GM19438 (cell line): ENCODE measurements around the gene VIL1.
A peak's percentile ranks its signal among the peaks of the same experiment; 100 is the strongest.

Experiments used
- ATAC-seq: cut with Tn5 transposase; IDR thresholded peaks from one replicate; pipeline ENCODE4 v1.9.1; 2021; ENCODE audit warnings: low read depth; ENCODE audit not compliant: unreplicated experiment

The VIL1 gene

DNA sequence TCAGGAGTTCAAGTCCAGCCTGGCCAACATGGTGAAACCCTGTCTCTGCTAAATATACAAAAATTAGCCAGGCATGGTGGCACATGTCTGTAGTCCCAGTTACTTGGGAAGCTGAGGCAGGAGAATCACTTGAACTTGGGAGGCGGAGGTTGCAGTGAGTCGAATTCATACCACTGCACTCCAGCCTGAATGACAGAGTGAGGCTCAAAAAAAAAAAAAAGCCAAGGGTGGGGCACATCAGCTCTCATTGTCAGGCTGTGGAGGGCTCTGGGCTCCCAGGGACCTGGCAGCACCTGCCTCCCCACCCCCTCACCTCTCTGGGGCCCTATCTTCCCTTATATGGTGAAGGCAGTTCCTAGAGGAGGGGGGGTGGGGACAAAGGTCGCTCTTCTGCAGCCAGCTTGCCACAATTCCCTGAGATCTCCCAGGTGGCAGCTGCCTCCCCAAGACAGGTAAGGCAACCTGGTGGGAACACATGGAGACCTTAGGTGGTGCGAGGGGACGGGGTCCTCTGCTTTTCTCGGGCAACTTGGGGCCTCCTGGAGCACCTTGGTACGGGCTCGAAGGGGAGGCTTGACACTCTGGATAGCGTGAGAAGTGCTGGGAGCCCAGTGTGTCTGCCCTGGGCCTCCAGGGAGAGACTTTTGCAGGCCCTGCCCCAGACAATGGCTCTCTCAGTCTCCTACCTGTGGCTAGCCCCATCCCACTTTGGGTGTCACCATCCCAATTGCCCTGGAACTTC lies at the start of gene VIL1:
TSS of gene VIL1 (plus strand) at position 407 of the 742 bp plus-strand sequence. CDS start 4,656 bp downstream, outside the sequence.
- no peak for ATAC-seq

DNA sequence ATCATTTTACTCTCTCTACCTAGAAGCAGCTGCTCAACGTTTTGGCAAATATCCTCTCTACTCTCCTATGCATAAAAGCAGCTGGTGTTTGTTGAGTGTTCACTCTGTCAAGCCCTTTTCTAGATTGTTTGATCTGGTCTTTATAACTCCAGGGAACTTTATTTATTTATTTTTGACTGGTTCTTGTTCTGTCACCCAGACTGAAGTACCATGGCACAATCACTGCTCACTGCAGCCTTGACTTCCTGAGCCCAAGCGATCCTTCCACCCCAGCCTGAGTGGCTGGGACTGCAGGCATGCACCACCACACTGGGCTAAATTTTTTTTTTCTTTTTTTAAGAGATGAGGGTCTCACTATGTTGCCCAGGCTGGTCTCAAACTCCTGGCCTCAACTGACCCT lies 49.6 kb upstream of the VIL1 start:
- no peak for ATAC-seq

GRCh38 chr2:218370410-218371063 lies 48.4 kb upstream of the VIL1 start:
- ATAC-seq = no peak

DNA sequence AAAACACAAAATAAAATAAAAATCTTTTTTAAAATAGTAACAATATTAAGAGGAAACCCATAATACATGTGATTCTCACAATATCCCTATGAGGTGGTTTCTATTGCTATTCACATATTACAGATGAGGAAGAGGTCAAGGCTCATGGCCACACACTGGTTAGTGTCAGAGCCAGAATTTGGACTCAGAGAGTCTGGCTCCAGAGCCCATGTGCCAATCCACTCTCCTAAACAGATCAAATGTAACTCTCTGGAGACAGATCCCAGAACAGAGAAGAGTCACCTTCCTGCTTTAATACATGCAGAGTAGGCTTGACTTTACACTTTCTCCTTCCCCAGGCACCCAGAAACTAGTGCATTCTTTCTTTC lies 47.0 kb upstream of the VIL1 start:
- ATAC-seq = no peak

DNA sequence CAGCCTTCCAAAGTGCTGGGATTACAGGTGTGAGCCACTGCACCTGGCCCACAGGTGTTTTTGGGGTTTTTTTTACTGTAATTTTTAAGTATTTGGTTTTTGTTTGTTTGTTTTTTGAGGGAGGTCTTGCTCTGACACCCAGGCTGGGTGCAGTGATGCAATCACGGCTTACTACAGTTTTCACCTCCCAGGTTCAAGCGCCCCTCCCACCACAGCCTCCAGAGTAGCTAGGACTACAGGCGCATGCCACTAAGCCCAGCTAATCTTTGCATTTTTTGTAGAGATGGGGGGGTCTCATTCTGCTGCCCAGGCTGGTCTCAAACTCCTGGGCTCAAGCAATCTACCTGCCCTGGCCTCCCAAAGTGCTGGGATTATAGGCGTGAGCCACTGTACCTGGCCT lies 44.1 kb upstream of the VIL1 start:
- ATAC-seq = no peak

DNA sequence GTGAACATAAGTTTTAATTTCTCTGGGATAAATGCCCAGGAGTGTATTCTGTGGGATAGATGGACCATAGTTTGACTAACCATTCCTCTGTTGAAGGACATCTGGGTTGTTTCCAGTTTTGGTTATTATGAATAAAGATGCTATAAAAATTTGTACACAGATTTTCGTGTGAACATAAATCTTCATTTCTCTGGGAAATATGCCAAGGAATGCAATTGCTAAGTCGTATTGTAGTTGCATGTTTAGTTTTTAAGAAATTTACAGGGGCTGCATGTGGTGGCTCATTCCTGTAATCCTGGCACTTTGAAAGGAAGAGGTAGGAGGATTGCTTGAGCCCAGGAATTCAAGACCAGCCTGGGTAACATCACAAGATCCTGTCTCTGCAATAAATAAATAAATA lies 43.7 kb upstream of the VIL1 start:
- no peak for ATAC-seq

- no peak for ATAC-seq
Measured at GRCh38 chr2:218378053-218378452, 40.9 kb upstream of the VIL1 start.

GRCh38 chr2:218381916-218382366 lies 37.0 kb upstream of the VIL1 start, which contains the start of gene SLC11A1:
Gene SLC11A1 (plus strand): TSS chr2:218382273. CDS start chr2:218382369, 96 bp downstream.
- no peak for ATAC-seq

DNA sequence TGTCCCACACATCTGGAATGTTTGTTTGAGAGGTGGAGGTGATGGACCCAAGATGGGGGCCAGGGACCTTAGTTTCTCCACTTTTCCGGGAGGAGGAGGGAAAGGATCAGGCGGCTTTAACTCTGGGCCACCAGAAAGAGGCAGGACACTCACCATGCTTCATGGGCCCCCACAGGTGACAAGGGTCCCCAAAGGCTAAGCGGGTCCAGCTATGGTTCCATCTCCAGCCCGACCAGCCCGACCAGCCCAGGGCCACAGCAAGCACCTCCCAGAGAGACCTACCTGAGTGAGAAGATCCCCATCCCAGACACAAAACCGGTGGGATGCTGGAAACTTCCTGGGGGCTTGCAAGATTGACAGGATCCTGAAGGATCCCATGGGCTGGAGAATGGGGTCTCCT lies 36.1 kb upstream of the VIL1 start:
- no peak for ATAC-seq

DNA sequence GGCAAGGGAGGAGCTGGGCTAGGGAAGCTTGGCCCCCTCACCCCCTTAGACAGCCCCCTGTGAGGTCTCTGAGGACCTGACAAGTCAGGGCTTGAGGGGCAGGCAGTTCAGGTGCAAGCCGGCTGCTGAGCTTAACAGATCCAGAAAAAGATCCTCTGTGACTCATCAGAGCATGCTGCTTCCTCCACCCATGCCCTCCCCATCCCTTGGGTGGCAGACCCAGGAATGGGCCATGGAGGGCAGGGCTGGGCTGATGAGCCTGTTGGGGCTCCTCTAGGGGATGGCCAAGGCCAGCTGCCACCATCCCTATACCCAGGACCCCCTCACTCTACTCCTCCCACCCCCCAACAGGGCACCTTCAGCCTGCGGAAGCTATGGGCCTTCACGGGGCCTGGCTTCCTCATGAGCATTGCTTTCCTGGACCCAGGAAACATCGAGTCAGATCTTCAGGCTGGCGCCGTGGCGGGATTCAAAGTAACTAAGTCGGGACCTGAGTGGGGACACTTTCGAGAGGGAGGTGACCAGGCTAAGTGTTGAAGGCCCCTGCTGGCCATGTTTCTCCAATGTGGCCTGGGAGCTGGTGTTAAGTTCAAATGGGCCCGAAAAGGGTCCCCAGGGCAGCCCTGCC lies 34.9 kb upstream of the VIL1 start:
- no peak for ATAC-seq

GRCh38 chr2:218384975-218385374 lies 33.9 kb upstream of the VIL1 start:
- ATAC-seq = no peak

GRCh38 chr2:218386505-218387368 lies 32.2 kb upstream of the VIL1 start:
- ATAC-seq = peak; percentile 9

GRCh38 chr2:218387369-218388194 lies 31.3 kb upstream of the VIL1 start:
- ATAC-seq = peak; percentile 60

DNA sequence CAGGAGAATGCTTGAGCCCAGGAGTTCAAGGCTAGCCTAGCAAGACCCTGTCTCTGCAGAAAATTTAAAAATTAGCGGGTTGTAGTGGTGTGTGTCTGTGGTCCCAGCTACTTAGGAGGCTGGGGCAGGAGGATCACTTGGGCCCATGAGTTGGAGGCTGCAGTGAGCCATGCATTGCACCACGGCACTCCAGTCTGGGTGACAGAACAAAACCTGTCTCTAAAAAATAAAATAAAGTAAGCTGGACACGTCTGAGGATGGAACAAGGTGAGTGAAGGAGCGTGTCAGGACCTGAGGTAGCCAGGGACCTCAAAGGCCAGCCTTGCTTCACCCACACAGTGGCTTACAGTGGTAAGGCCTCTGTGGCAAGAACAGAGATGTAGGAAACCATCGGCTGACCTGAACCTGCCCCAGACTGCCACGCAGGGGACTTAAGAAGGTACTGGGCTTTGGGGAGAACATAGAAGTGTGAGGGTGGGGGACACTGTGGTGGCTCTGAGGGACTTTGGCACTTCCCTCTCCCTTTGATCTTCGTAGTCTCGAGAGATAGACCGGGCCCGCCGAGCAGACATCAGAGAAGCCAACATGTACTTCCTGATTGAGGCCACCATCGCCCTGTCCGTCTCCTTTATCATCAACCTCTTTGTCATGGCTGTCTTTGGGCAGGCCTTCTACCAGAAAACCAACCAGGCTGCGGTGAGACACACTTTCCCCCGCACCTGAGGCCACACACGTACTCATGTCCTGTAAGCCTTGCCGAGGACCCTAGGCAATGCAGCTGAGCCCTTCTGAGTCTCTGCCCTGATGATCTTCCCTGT lies 29.4 kb upstream of the VIL1 start:
- ATAC-seq = no peak

GRCh38 chr2:218391202-218391601 lies 27.7 kb upstream of the VIL1 start:
- ATAC-seq = no peak

DNA sequence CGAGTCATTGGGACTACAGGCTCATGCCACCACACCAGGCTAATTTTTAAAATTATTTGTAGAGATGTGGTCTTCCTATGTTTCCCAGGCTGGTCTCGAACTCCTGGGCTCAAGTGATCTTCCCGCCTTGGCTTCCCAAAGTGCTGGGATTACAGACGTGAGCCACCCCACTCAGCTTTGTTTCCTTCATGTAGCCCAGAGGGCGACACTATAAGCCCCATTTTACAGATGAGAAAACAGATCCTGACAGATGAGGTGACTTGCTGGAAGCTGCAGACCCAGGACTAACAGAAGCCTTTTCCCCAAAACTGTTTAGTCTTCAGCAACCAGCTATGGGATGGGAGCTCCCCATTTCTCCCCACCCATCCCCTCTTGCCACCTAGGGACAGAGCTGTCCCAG lies 26.5 kb upstream of the VIL1 start:
- no peak for ATAC-seq

DNA sequence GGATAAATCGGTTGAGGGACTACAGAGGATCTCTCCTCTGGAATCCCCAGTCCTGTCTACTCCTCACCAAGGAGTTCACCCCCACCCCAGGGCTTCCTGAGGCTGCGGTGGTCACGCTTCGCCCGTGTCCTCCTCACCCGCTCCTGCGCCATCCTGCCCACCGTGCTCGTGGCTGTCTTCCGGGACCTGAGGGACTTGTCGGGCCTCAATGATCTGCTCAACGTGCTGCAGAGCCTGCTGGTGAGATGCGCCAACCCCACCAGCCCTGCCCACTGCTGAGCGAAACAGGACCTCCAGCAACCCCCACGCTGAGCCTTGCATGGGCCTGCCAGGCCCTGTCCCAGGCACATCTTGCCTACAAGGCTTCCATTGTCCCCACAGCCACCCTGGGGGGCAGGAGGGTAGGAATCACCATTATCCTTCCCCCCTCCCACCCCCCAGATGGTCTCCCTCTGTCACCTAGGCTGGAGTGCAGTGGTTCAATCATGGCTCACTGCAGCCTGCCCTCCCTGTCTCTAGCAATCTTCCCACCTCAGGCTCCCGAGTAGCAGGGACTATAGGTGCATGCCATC lies 25.9 kb upstream of the VIL1 start:
- no peak for ATAC-seq

DNA sequence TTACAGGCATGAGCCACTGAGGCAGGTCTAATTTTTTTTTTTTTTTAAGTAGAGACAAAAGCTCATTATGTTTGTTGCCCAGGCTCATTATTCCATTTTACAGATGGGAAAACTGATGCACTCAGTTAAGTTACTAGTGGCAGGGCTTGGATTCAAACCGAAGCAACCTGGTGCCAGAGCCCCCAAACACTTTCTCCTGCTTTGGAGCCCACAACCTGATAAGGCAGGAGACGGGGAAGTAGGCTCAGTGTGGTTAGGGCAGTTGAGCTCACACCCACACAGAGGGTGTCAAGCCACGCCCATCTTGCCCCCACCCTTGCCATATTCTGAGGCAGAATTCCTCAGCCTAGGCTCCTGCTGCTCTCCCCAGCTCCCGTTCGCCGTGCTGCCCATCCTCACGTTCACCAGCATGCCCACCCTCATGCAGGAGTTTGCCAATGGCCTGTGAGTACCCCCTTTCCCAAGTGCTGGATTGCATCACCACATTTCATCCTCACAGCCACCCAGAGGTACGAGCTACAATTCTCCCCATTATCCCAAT lies 25.1 kb upstream of the VIL1 start:
- no peak for ATAC-seq
